Panc1 (cell line): Measurements from ENCODE around the gene NNT.

Experiments
- CTCF ChIP-seq: fragments of 450-650 bp; IDR thresholded peaks from 2 replicates; pipeline ENCODE4 v1.5.1; 2017; ENCODE audit warnings: mild to moderate bottlenecking
- POLR2AphosphoS5 ChIP-seq: IDR thresholded peaks from 2 replicates; pipeline ENCODE4 v1.6.1; 2012; ENCODE audit warnings: mild to moderate bottlenecking, low read depth, low read length, moderate library complexity
- REST ChIP-seq, 2 experiments: IDR thresholded peaks; 2 replicates each; pipeline ENCODE4 v1.6.1; 2011 to 2012; ENCODE audit warnings: low read depth in 2 of 2, control low read depth in 1 of 2, low read length in 1 of 2, mild to moderate bottlenecking in 1 of 2, moderate library complexity in 1 of 2; ENCODE audit not compliant: insufficient read depth in 1 of 2
- SIN3A ChIP-seq: IDR thresholded peaks from 2 replicates; pipeline ENCODE4 v1.6.1; 2012; ENCODE audit warnings: low read depth, mild to moderate bottlenecking, low read length, moderate library complexity, borderline replicate concordance; ENCODE audit not compliant: insufficient read depth

GRCh38 chr5:43638107-43638506 is 35.1 kb downstream of the NNT start:
- TF ChIP-seq CTCF: no peak
- no peak for TF ChIP-seq POLR2AphosphoS5
- TF ChIP-seq SIN3A: no peak
- TF ChIP-seq REST (IDR thresholded peaks at IDR 0.05; ENCODE audit: insufficient read depth in 1 of 2, low read depth in 2 of 2, low read length in 1 of 2): no peak
